Right cardiac atrium (tissue), 5 donors: ENCODE results near the gene SLX4IP. TPM values are rescaled to one million over a fixed set of nuclear protein-coding genes. Genes with fewer than 3 reads are reported as not detected.

Experiments
- ATAC-seq, 2 donors: fragments of 200-7000 bp; cut with Tn5 transposase; one replicate each; pipeline versions ENCODE4 v1.8.0 to v1.9.1; 2020; ENCODE audit warnings: moderate library complexity in 2 of 2, mild to moderate bottlenecking in 1 of 2
- DNase-seq, 3 donors: peaks; one replicate each; pipeline ENCODE4 v3.0.0-alpha.2; 2020
- H3K27ac ChIP-seq: one replicate; pipeline ENCODE4 v1.5.1; 2013; ENCODE audit warnings: mild to moderate bottlenecking, low read length, control low read depth, moderate library complexity
- H3K27me3 ChIP-seq: one replicate; pipeline ENCODE4 v1.6.1; 2013; ENCODE audit not compliant: control insufficient read depth, insufficient read depth
- H3K4me1 ChIP-seq: one replicate; pipeline ENCODE4 v1.6.1; 2013; ENCODE audit warnings: low read length; ENCODE audit not compliant: control insufficient read depth, insufficient read depth
- H3K4me3 ChIP-seq: one replicate; pipeline ENCODE4 v1.5.1; 2013; ENCODE audit warnings: low read length, control low read depth
- H3K9me3 ChIP-seq: one replicate; pipeline ENCODE4 v1.6.1; 2013; ENCODE audit warnings: low read length; ENCODE audit not compliant: control insufficient read depth
- WGBS: extraction: QIAGEN DNeasy Blood & Tissue Kit; methylation state at CpG from one replicate; pipeline ENCODE4 v1.1.7; 2013; 5-methylcytosine and 5-hydroxymethylcytosine counted together
- intact Hi-C, 4 donors: fragments of 100-400 bp; cut with DNase I; formaldehyde crosslinking; loops; one replicate each; pipeline versions ENCODE4 v1.11.0 to v1.14.0; 2022 to 2023
- polyA plus RNA-seq: library from polyadenylated mRNA; stranded (reverse); fragments of 200-250 nt; gene quantifications from one replicate; pipeline ENCODE4 v1.2.3, GENCODE V29; 2013
- total RNA-seq, 4 donors: library from RNA; stranded (reverse); fragmentation: NEBNext Ultra II Directional; extraction: Animal tissue kit (Norgen Biotek cat#: 25700); gene quantifications; one replicate each; pipeline ENCODE4 v1.2.1, GENCODE V29; 2021
- donor health status: healthy with polysubstance abuse.
- donor health status: DM: no; HTN: yes; CAD: no.
- donor health status: DM: no; HTN: no; CAD: no.
- donor health status: DM: no; HTN: yes; CAD: no; lungs with severe emphysema.
- donor health status: DM: yes; HTN: yes; CAD: no.

Gene SLX4IP
- total and polyA plus RNA-seq, 5 donors, result 1.3 to 3.2 (median 2.5) TPM

GRCh38 chr20:10662661-10663458 lies 227.8 kb downstream of the SLX4IP start:
- H3K4me1 ChIP-seq, result peaks cover 46% of the 10 kb centered on the region
- no peaks in the 10 kb centered on the region for H3K27me3 ChIP-seq
- H3K27ac ChIP-seq, result no peak overlapping the region
- H3K4me3 ChIP-seq, result no peak overlapping the region
- intact Hi-C loops, result no loop called here
- DNase-seq, result no peak
- ATAC-seq, result no peak
- no peaks in the 10 kb centered on the region for H3K9me3 ChIP-seq
- 64% methylated on average over 10 of the region's 10 CpGs for WGBS

- 68% methylated on average over 8 of the region's 8 CpGs for WGBS
- Histone ChIP-seq H3K27me3 (no peaks in the 10 kb centered on the region), H3K4me3 (no peak overlapping the region), H3K27ac (no peak overlapping the region), H3K9me3 (no peaks in the 10 kb centered on the region), H3K4me1 (peaks cover 44% of the 10 kb centered on the region)
- no peak for ATAC-seq
- DNase-seq, result no peak
- intact Hi-C loops, result no loop called here
Measured at GRCh38 chr20:10663756-10664155, 228.7 kb downstream of the SLX4IP start.

- peak overlapping the region; percentile 68 for H3K27ac ChIP-seq
- 36% methylated on average over 7 of the region's 7 CpGs for WGBS
- DNase-seq (no peak), ATAC-seq (no peak)
- no peaks in the 10 kb centered on the region for H3K9me3 ChIP-seq
- no peak overlapping the region for H3K4me3 ChIP-seq
- H3K4me1 ChIP-seq, result peaks cover 39% of the 10 kb centered on the region
- H3K27me3 ChIP-seq, result no peaks in the 10 kb centered on the region
- intact Hi-C loops, result no loop called here
Measured at GRCh38 chr20:10665027-10665561, 230.0 kb downstream of the SLX4IP start.

GRCh38 chr20:10665791-10666190 lies 230.7 kb downstream of the SLX4IP start:
- Histone ChIP-seq H3K27ac (peak overlapping the region; percentile 70), H3K4me3 (no peak overlapping the region), H3K4me1 (peaks cover 32% of the 10 kb centered on the region), H3K9me3 (no peaks in the 10 kb centered on the region), H3K27me3 (no peaks in the 10 kb centered on the region)
- intact Hi-C loops, result no loop called here
- DNase-seq (no peak), ATAC-seq (peak; percentile 3 to 10)
- 34% methylated on average over 6 of the region's 6 CpGs for WGBS

GRCh38 chr20:10666221-10667076 lies 231.3 kb downstream of the SLX4IP start:
- DNase-seq, result no peak
- no peak overlapping the region for H3K4me3 ChIP-seq
- no peaks in the 10 kb centered on the region for H3K9me3 ChIP-seq
- peak; percentile 14 to 15 for ATAC-seq
- H3K27me3 ChIP-seq, result no peaks in the 10 kb centered on the region
- intact Hi-C loops, result no loop called here
- H3K27ac ChIP-seq, result peak overlapping the region; percentile 85
- WGBS, result 57% methylated on average over 7 of the region's 7 CpGs
- H3K4me1 ChIP-seq, result peaks cover 30% of the 10 kb centered on the region

GRCh38 chr20:10667077-10667401 lies 231.9 kb downstream of the SLX4IP start:
- Histone ChIP-seq H3K4me1 (peaks cover 30% of the 10 kb centered on the region), H3K27ac (peak overlapping the region; percentile 85), H3K27me3 (no peaks in the 10 kb centered on the region), H3K4me3 (peak overlapping the region; percentile 18), H3K9me3 (no peaks in the 10 kb centered on the region)
- WGBS, result 30% methylated on average over 21 of the region's 21 CpGs
- DNase-seq (peak; percentile 68 to 91 (median 89)), ATAC-seq (peak; percentile 33 to 37)
- intact Hi-C loops, result no loop called here

GRCh38 chr20:10667560-10668167 lies 232.6 kb downstream of the SLX4IP start:
- intact Hi-C loops, result no loop called here
- H3K27ac ChIP-seq, result peak overlapping the region; percentile 85
- H3K4me3 ChIP-seq, result peak overlapping the region; percentile 18
- no peaks in the 10 kb centered on the region for H3K27me3 ChIP-seq
- DNase-seq (no peak), ATAC-seq (no peak)
- H3K4me1 ChIP-seq, result peaks cover 26% of the 10 kb centered on the region
- H3K9me3 ChIP-seq, result no peaks in the 10 kb centered on the region
- 72% methylated on average over 6 of the region's 6 CpGs for WGBS

- peaks cover 24% of the 10 kb centered on the region for H3K4me1 ChIP-seq
- H3K9me3 ChIP-seq, result no peaks in the 10 kb centered on the region
- H3K27me3 ChIP-seq, result no peaks in the 10 kb centered on the region
- DNase-seq, result no peak
- peak overlapping the region; percentile 59 for H3K27ac ChIP-seq
- 60% methylated on average over 7 of the region's 7 CpGs for WGBS
- no peak overlapping the region for H3K4me3 ChIP-seq
- no peak for ATAC-seq
- intact Hi-C loops, result no loop called here
Measured at GRCh38 chr20:10668677-10669368, 233.7 kb downstream of the SLX4IP start.

- peaks cover 22% of the 10 kb centered on the region for H3K4me1 ChIP-seq
- H3K9me3 ChIP-seq, result no peaks in the 10 kb centered on the region
- H3K27me3 ChIP-seq, result no peaks in the 10 kb centered on the region
- ATAC-seq (no peak), DNase-seq (no peak)
- 20% methylated on average over 6 of the region's 6 CpGs for WGBS
- peak overlapping the region; percentile 73 for H3K4me3 ChIP-seq
- intact Hi-C loops, result loop anchor here in 3 of 4 donors (5.0 to 10.0 kb wide), 7 partner anchors 113 to 605 kb away; no protein-coding TSS in a partner anchor
- peak overlapping the region; percentile 56 for H3K27ac ChIP-seq
Measured at GRCh38 chr20:10669843-10670446, 234.8 kb downstream of the SLX4IP start.
